WTC11 (cell line): ENCODE measurements around the gene CIT. TPM values are rescaled to one million over a fixed set of nuclear protein-coding genes. Genes with fewer than 3 reads are reported as not detected.

ENCODE experiments used
- ATAC-seq: fragments of 200-7000 bp; cut with Tn5 transposase; 2 replicates; pipeline ENCODE4 v1.10.0; 2021; ENCODE audit warnings: mild to moderate bottlenecking, moderate library complexity
- CTCF ChIA-PET: fragments of 300-600 bp; sonication (Branson Sonifier 250); formaldehyde crosslinking; loops from one replicate; lab custom pipeline; 2021; ENCODE audit warnings: antibody characterized with exemption; lab: Charles Lee
- POLR2A ChIA-PET: fragments of 350-600 bp; sonication (Branson Sonifier 250); formaldehyde crosslinking; loops from one replicate; lab custom pipeline; 2021; ENCODE audit warnings: antibody characterized with exemption; lab: Charles Lee
- DNase-seq: peaks from one replicate; pipeline ENCODE4 v3.0.0; 2021; ENCODE audit warnings: low spot score
- H3K27ac Mint-ChIP-seq: 2 replicates; pipeline ENCODE4 v1.8.0; 2021; ENCODE audit warnings: mixed read lengths
- H3K27me3 Mint-ChIP-seq: 2 replicates; pipeline ENCODE4 v1.8.0; 2021; ENCODE audit warnings: low read depth, mild to moderate bottlenecking, moderate library complexity, mixed read lengths
- H3K36me3 Mint-ChIP-seq: 2 replicates; pipeline ENCODE4 v1.8.0; 2021; ENCODE audit warnings: mixed read lengths
- H3K4me1 Mint-ChIP-seq: 2 replicates; pipeline ENCODE4 v1.8.0; 2022; ENCODE audit warnings: mixed read lengths
- H3K4me3 Mint-ChIP-seq: 2 replicates; pipeline ENCODE4 v1.8.0; 2021; ENCODE audit warnings: mild to moderate bottlenecking, moderate library complexity, mixed read lengths
- H3K9me3 Mint-ChIP-seq: 2 replicates; pipeline ENCODE4 v1.8.0; 2021; ENCODE audit warnings: mixed read lengths
- CREM ChIP-seq: sonication (generic); formaldehyde crosslinking; IDR thresholded peaks from 2 replicates; pipeline ENCODE4 v1.8.1; 2022; ENCODE audit warnings: mild to moderate bottlenecking, missing genetic modification reagents, moderate library complexity
- CTCF ChIP-seq: fragments of 200-600 bp; IDR thresholded peaks from 2 replicates; pipeline ENCODE4 v1.8.0; 2022; ENCODE audit warnings: antibody characterized with exemption
- ETV6 ChIP-seq: sonication (generic); formaldehyde crosslinking; IDR thresholded peaks from 2 replicates; pipeline ENCODE4 v1.8.1; 2022; ENCODE audit warnings: mild to moderate bottlenecking, missing genetic modification reagents
- FOXJ3 ChIP-seq: sonication (generic); formaldehyde crosslinking; IDR thresholded peaks from 2 replicates; pipeline ENCODE4 v1.9.0; 2021; ENCODE audit warnings: missing genetic modification reagents, mild to moderate bottlenecking, borderline replicate concordance
- FOXP1 ChIP-seq: sonication (generic); formaldehyde crosslinking; IDR thresholded peaks from 2 replicates; pipeline ENCODE4 v1.8.0; 2022; ENCODE audit warnings: missing genetic modification reagents, mild to moderate bottlenecking, moderate library complexity, borderline replicate concordance
- GABPB1 ChIP-seq: sonication (generic); formaldehyde crosslinking; IDR thresholded peaks from 2 replicates; pipeline ENCODE4 v1.8.1; 2023; ENCODE audit warnings: mild to moderate bottlenecking, missing genetic modification reagents
- JAZF1 ChIP-seq: fragments of 250-450 bp; sonication (Bioruptor Pico); IDR thresholded peaks from 2 replicates; pipeline ENCODE4 v1.9.0; 2021; ENCODE audit warnings: moderate library complexity, mild to moderate bottlenecking, inconsistent platforms
- KAT7 ChIP-seq: sonication (generic); formaldehyde crosslinking; IDR thresholded peaks from 2 replicates; pipeline ENCODE4 v1.8.1; 2023; ENCODE audit warnings: missing genetic modification reagents, mild to moderate bottlenecking, borderline replicate concordance
- NFE2L1 ChIP-seq: sonication (generic); formaldehyde crosslinking; IDR thresholded peaks from 2 replicates; pipeline ENCODE4 v1.8.1; 2023; ENCODE audit warnings: missing genetic modification reagents
- USF2 ChIP-seq: sonication (generic); formaldehyde crosslinking; IDR thresholded peaks from 2 replicates; pipeline ENCODE4 v1.8.1; 2023; ENCODE audit warnings: mild to moderate bottlenecking, missing genetic modification reagents, moderate library complexity
- ZNF121 ChIP-seq: sonication (generic); formaldehyde crosslinking; IDR thresholded peaks from 2 replicates; pipeline ENCODE4 v1.8.0; 2023; ENCODE audit warnings: missing genetic modification reagents
- ZNF232 ChIP-seq: sonication (generic); formaldehyde crosslinking; IDR thresholded peaks from 2 replicates; pipeline ENCODE4 v1.8.0; 2022; ENCODE audit warnings: mild to moderate bottlenecking, missing genetic modification reagents
- ZNF263 ChIP-seq: sonication (generic); formaldehyde crosslinking; IDR thresholded peaks from 2 replicates; pipeline ENCODE4 v1.8.1; 2022; ENCODE audit warnings: low read depth, mild to moderate bottlenecking, moderate library complexity, missing genetic modification reagents
- ZNF396 ChIP-seq: fragments of 250-450 bp; sonication (Bioruptor Pico); IDR thresholded peaks from 2 replicates; pipeline ENCODE4 v1.8.0; 2021; ENCODE audit warnings: mild to moderate bottlenecking, moderate library complexity, borderline replicate concordance
- ZNF416 ChIP-seq: fragments of 250-450 bp; sonication (Bioruptor Pico); IDR thresholded peaks from 2 replicates; pipeline ENCODE4 v1.9.0; 2021; ENCODE audit warnings: mild to moderate bottlenecking, inconsistent platforms
- ZSCAN18 ChIP-seq: fragments of 250-450 bp; sonication (Bioruptor Pico); IDR thresholded peaks from 2 replicates; pipeline ENCODE4 v2.1.2; 2022; ENCODE audit warnings: mild to moderate bottlenecking, moderate library complexity
- total RNA-seq: library from RNA; stranded (reverse); gene quantifications from 3 replicates; pipeline ENCODE4 v1.2.3, GENCODE V29; 2021
- TF ChIP-seq, protein P1 (sequence below): fragments of 250-450 bp; sonication (Bioruptor Pico); IDR thresholded peaks from 2 replicates; pipeline ENCODE4 v1.8.0; 2021; ENCODE audit warnings: mild to moderate bottlenecking
- TF ChIP-seq, protein P2 (sequence below): sonication (generic); formaldehyde crosslinking; IDR thresholded peaks from 2 replicates; pipeline ENCODE4 v1.8.1; 2022; ENCODE audit warnings: mild to moderate bottlenecking, moderate library complexity, missing genetic modification reagents
- TF ChIP-seq, protein P3 (sequence below): sonication (generic); formaldehyde crosslinking; IDR thresholded peaks from 2 replicates; pipeline ENCODE4 v1.8.0; 2023; ENCODE audit warnings: missing genetic modification reagents
- TF ChIP-seq, protein P4 (sequence below): fragments of 250-450 bp; sonication (Bioruptor Pico); IDR thresholded peaks from 2 replicates; pipeline ENCODE4 v1.9.0; 2021; ENCODE audit warnings: mild to moderate bottlenecking, borderline replicate concordance

Gene CIT
- total RNA-seq, 1 experiment from 2014 or later = 65.4 TPM

DNA sequence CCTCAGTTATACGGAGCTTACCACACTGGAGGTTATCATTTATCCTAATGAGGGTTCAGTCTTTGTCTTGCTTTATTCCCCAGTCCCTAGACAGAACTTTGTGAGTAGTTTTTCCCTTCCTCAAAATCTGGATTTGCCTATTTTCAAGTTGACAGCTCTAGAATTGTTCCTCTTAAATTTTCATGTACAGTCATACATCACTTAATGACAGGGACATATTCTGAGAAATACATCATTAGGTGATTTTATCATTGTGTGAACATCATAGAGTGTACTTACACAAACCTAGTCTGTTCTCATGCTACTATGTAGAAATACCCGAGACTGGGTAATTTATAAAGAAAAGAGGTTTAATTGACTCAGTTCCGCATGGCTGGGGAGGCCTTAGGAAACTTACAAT is 206.1 kb downstream of the CIT start:
- Mint-ChIP-seq H3K4me3 (no peak overlapping the region), H3K4me1 (peaks cover 13% of the 10 kb centered on the region), H3K9me3 (no peaks in the 10 kb centered on the region), H3K27me3 (no peaks in the 10 kb centered on the region), H3K27ac (no peak overlapping the region), H3K36me3 (peaks cover 60% of the 10 kb centered on the region)
- POLR2A ChIA-PET = no interaction called here
- TF ChIP-seq, protein P1, sequence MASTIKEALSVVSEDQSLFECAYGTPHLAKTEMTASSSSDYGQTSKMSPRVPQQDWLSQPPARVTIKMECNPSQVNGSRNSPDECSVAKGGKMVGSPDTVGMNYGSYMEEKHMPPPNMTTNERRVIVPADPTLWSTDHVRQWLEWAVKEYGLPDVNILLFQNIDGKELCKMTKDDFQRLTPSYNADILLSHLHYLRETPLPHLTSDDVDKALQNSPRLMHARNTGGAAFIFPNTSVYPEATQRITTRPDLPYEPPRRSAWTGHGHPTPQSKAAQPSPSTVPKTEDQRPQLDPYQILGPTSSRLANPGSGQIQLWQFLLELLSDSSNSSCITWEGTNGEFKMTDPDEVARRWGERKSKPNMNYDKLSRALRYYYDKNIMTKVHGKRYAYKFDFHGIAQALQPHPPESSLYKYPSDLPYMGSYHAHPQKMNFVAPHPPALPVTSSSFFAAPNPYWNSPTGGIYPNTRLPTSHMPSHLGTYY = no peak
- TF ChIP-seq FOXP1 (CRISPR knock-in tag) = no peak
- no peak for TF ChIP-seq JAZF1 (CRISPR knock-in tag)
- TF ChIP-seq ZNF263 (CRISPR knock-in tag) = no peak
- no peak for TF ChIP-seq USF2 (CRISPR knock-in tag)
- no peak for TF ChIP-seq FOXJ3
- TF ChIP-seq, protein P2, sequence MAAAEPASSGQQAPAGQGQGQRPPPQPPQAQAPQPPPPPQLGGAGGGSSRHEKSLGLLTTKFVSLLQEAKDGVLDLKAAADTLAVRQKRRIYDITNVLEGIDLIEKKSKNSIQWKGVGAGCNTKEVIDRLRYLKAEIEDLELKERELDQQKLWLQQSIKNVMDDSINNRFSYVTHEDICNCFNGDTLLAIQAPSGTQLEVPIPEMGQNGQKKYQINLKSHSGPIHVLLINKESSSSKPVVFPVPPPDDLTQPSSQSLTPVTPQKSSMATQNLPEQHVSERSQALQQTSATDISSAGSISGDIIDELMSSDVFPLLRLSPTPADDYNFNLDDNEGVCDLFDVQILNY (CRISPR knock-in tag) = no peak
- no peak for TF ChIP-seq CTCF
- DNase-seq (no peak), ATAC-seq (no peak)
- CTCF ChIA-PET = no interaction called here

- ChIA-PET CTCF (interaction anchor here (1.1 kb wide), 1 partner anchor 27 kb away, joined by 3 read pairs; no protein-coding TSS in a partner anchor), POLR2A (interaction anchor here (1.8 kb wide), 1 partner anchor 10 kb away, joined by 5 read pairs; no protein-coding TSS in a partner anchor)
- Mint-ChIP-seq H3K4me3 (peak overlapping the region; percentile 59), H3K36me3 (peaks cover 49% of the 10 kb centered on the region), H3K27ac (peak overlapping the region; percentile 83), H3K9me3 (no peaks in the 10 kb centered on the region), H3K27me3 (no peaks in the 10 kb centered on the region), H3K4me1 (peaks cover 13% of the 10 kb centered on the region)
- no peak for DNase-seq
- TF ChIP-seq ZNF121 (CRISPR knock-in tag) (no peak), ETV6 (no peak)
- TF ChIP-seq, all 79 proteins: peak for 0
- no peak for ATAC-seq
These were observed 207.2 kb downstream of the CIT start for GRCh38 chr12:119669744-119670472.

DNA sequence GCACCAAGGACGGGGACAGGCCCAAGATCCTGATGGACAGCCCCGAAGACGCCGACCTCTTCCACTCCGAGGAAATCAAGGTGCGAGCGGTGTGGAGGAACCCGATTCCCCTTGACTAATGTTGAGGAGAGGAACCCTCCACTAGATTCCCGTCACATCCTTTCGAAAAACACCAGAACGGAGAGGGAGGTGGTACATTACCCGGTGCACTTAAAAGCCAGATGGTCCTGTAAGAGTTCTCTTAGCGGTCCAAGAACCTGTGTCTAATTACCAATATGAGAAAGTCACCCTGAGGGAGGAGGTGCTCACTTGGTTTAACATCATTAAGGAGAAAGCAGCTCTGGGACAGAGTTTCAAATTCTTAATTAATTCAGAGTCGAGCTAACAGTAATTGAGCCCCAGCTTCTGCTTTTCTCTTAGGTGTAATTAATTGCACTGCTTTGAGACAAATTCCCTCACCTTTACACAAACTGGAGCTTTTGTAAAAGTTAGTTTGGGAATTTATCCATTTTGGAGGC is 208.7 kb downstream of the CIT start:
- Mint-ChIP-seq H3K9me3 (no peaks in the 10 kb centered on the region), H3K36me3 (peaks cover 35% of the 10 kb centered on the region), H3K27me3 (no peaks in the 10 kb centered on the region), H3K4me3 (peak overlapping the region; percentile 93), H3K4me1 (peaks cover 13% of the 10 kb centered on the region), H3K27ac (peak overlapping the region; percentile 85)
- POLR2A ChIA-PET = no interaction called here
- CTCF ChIA-PET = interaction anchor here (0.6 to 2.0 kb wide), 12 partner anchors 8 to 512 kb away, joined by 3 to 20 read pairs (median 4); no protein-coding TSS in a partner anchor
- no peak for DNase-seq
- ATAC-seq = no peak
- TF ChIP-seq, protein P3, sequence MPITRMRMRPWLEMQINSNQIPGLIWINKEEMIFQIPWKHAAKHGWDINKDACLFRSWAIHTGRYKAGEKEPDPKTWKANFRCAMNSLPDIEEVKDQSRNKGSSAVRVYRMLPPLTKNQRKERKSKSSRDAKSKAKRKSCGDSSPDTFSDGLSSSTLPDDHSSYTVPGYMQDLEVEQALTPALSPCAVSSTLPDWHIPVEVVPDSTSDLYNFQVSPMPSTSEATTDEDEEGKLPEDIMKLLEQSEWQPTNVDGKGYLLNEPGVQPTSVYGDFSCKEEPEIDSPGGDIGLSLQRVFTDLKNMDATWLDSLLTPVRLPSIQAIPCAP (CRISPR knock-in tag) = no peak
- TF ChIP-seq ZNF396 = no peak
- no peak for TF ChIP-seq ZNF232
- TF ChIP-seq ZNF416 (CRISPR knock-in tag) = no peak
- TF ChIP-seq KAT7 = no peak
- TF ChIP-seq GABPB1 = no peak
- no peak for TF ChIP-seq NFE2L1
- no peak for TF ChIP-seq ZSCAN18 (CRISPR knock-in tag)
- TF ChIP-seq, protein P4, sequence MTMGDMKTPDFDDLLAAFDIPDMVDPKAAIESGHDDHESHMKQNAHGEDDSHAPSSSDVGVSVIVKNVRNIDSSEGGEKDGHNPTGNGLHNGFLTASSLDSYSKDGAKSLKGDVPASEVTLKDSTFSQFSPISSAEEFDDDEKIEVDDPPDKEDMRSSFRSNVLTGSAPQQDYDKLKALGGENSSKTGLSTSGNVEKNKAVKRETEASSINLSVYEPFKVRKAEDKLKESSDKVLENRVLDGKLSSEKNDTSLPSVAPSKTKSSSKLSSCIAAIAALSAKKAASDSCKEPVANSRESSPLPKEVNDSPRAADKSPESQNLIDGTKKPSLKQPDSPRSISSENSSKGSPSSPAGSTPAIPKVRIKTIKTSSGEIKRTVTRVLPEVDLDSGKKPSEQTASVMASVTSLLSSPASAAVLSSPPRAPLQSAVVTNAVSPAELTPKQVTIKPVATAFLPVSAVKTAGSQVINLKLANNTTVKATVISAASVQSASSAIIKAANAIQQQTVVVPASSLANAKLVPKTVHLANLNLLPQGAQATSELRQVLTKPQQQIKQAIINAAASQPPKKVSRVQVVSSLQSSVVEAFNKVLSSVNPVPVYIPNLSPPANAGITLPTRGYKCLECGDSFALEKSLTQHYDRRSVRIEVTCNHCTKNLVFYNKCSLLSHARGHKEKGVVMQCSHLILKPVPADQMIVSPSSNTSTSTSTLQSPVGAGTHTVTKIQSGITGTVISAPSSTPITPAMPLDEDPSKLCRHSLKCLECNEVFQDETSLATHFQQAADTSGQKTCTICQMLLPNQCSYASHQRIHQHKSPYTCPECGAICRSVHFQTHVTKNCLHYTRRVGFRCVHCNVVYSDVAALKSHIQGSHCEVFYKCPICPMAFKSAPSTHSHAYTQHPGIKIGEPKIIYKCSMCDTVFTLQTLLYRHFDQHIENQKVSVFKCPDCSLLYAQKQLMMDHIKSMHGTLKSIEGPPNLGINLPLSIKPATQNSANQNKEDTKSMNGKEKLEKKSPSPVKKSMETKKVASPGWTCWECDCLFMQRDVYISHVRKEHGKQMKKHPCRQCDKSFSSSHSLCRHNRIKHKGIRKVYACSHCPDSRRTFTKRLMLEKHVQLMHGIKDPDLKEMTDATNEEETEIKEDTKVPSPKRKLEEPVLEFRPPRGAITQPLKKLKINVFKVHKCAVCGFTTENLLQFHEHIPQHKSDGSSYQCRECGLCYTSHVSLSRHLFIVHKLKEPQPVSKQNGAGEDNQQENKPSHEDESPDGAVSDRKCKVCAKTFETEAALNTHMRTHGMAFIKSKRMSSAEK (CRISPR knock-in tag) = no peak
- no peak for TF ChIP-seq CREM (CRISPR knock-in tag)
